OCI-LY7 (cell line): ENCODE data around the gene HLF. TPM values are rescaled to one million over a fixed set of nuclear protein-coding genes. Genes with fewer than 3 reads are reported as not detected.

ENCODE experiments used
- BruUV-seq: library from RNA; stranded (reverse); fragments of 400-500 nt; replicated peaks from 2 replicates; lab custom pipeline; 2021; lab: Mats Ljungman, UMichigan
- CTCF ChIA-PET: fragments of 300-600 bp; sonication (Branson Sonifier 250); formaldehyde crosslinking; loops from one replicate; lab custom pipeline; 2022; ENCODE audit warnings: antibody characterized with exemption; ENCODE audit not compliant: unreplicated experiment; lab: Charles Lee
- POLR2A ChIA-PET: fragments of 300-600 bp; sonication (Branson Sonifier 250); formaldehyde crosslinking; loops from one replicate; lab custom pipeline; 2022; ENCODE audit warnings: antibody characterized with exemption; lab: Charles Lee
- DNase-seq: peaks from one replicate; pipeline ENCODE4 v3.0.0-alpha.2; 2015; ENCODE audit warnings: low spot score
- H2AFZ ChIP-seq: fragments of 200-600 bp; sonication (generic), shearing (Covaris generic); 2 replicates; pipeline ENCODE4 v1.6.1; 2014; ENCODE audit warnings: mild to moderate bottlenecking, antibody characterized with exemption, low read length, moderate library complexity
- H3K27ac ChIP-seq: fragments of 200-600 bp; sonication (generic); 2 replicates; pipeline ENCODE4 v1.5.1; 2014; ENCODE audit warnings: mixed run types, low read depth, mild to moderate bottlenecking, moderate library complexity, low read length, inconsistent platforms; ENCODE audit not compliant: poor library complexity, severe bottlenecking
- H3K36me3 ChIP-seq: fragments of 200-600 bp; sonication (generic); 2 replicates; pipeline ENCODE4 v1.6.1; 2014; ENCODE audit warnings: mild to moderate bottlenecking, antibody characterized with exemption, low read length, moderate library complexity, mixed read lengths; ENCODE audit not compliant: insufficient read depth
- H3K4me1 ChIP-seq: fragments of 200-600 bp; sonication (generic); 2 replicates; pipeline ENCODE4 v1.5.1; 2014; ENCODE audit warnings: mild to moderate bottlenecking, low read length; ENCODE audit not compliant: insufficient read depth, poor library complexity, severe bottlenecking
- H3K4me2 ChIP-seq: fragments of 200-600 bp; sonication (generic); 2 replicates; pipeline ENCODE4 v1.6.1; 2014; ENCODE audit warnings: mild to moderate bottlenecking, low read length
- H3K4me3 ChIP-seq: fragments of 200-600 bp; sonication (generic); 2 replicates; pipeline ENCODE4 v1.5.1; 2014; ENCODE audit warnings: mild to moderate bottlenecking, low read depth, low read length; ENCODE audit not compliant: poor library complexity, severe bottlenecking
- H3K79me2 ChIP-seq: fragments of 200-600 bp; sonication (generic); 2 replicates; pipeline ENCODE4 v1.6.1; 2016; ENCODE audit warnings: low read depth, mild to moderate bottlenecking, low read length, moderate library complexity, mixed read lengths; ENCODE audit not compliant: insufficient read depth
- H3K9me2 ChIP-seq: fragments of 200-600 bp; sonication (generic); 2 replicates; pipeline ENCODE4 v1.6.1; 2016; ENCODE audit warnings: mild to moderate bottlenecking, low read length, mixed read lengths; ENCODE audit not compliant: insufficient read depth
- H3K9me3 ChIP-seq: fragments of 200-600 bp; sonication (generic); 2 replicates; pipeline ENCODE4 v1.6.1; 2014; ENCODE audit warnings: mild to moderate bottlenecking, mixed run types, low read length, mixed read lengths
- H4K20me1 ChIP-seq: fragments of 200-600 bp; sonication (generic); 2 replicates; pipeline ENCODE4 v1.6.1; 2014; ENCODE audit warnings: mild to moderate bottlenecking, antibody characterized with exemption, low read length, moderate library complexity, mixed read lengths; ENCODE audit not compliant: insufficient read depth
- CTCF ChIP-seq: fragments of 200-600 bp; sonication (generic); conservative IDR thresholded peaks from 2 replicates; pipeline ENCODE4 v1.5.1; 2014; ENCODE audit warnings: mild to moderate bottlenecking, antibody characterized with exemption, low read length, moderate library complexity, mixed read lengths
- EZH2phosphoT487 ChIP-seq: fragments of 200-600 bp; sonication (generic); IDR thresholded peaks from 2 replicates; pipeline ENCODE4 v1.6.1; 2018; ENCODE audit warnings: low read depth, borderline replicate concordance, mild to moderate bottlenecking, mixed run types, antibody characterized with exemption, low read length, moderate library complexity, mixed read lengths
- intact Hi-C: fragments of 100-400 bp; cut with micrococcal nuclease; formaldehyde crosslinking; loops from one replicate; pipeline ENCODE4 v1.10.0; 2022; ENCODE audit not compliant: unreplicated experiment
- total RNA-seq, 2 experiments: library from RNA; depleted of rRNA in 1 of 2; stranded (reverse); fragments of >200 nt in 1 of 2; shearing (Covaris generic) in 1 of 2; gene quantifications; 2 replicates each; pipeline ENCODE4 v1.2.3, GENCODE V29; 2014 to 2022

The HLF gene
- total RNA-seq, 2 experiments from 2014 or later = 0.13 TPM; not detected in 1

DNA sequence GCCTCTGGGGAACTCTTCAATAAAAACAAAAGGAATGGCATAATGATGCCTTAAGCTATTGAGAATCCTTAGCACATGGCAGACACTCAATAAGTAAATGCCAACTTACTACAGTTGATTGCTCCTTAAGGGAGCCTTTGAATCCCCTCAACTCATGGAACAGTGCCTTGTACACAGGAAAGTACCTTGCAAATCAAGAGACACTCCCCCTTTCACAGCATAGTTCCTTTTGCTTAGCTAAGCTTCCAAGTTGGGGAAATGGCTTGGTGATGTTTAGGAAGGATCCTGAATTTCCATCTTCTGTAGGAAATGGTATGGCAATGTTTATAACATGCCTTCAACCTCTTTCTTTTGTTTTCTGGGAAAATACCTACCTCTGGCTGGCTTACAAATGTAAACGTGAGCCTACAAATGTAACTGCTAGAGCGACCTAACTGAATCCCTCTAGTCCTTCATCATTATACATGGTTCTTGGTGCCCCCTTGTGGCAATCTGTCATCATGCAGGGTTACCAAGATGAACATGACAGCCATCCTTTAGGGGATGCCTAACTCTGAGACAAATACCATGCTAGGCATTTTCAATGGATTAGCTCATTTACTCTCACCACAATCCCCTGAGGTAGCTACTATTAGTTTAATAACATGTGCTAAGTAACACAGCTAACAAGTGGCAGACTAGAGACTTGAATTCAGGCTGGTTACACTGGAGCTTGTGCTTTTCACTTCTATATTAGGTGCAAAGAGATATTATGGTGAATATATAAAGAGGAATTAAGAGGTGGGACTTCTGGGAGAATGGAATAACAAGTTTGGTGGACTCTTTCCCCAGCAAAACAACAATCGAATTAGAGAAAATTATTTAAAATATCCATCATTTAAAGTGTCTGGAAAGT lies 91.9 kb downstream of the HLF start:
- DNase-seq = peak; percentile 85
- no TSS peak for BruUV-seq
- peaks cover 13% of the 10 kb centered on the region; the same call in 1 of the 2 replicates for H3K9me3 ChIP-seq
- peak overlapping the region; percentile 70 for H2AFZ ChIP-seq
- no peaks in the 10 kb centered on the region for H4K20me1 ChIP-seq
- no peaks in the 10 kb centered on the region for H3K36me3 ChIP-seq
- H3K9me2 ChIP-seq = no peaks in the 10 kb centered on the region
- H3K27ac ChIP-seq = no peak overlapping the region
- CTCF ChIA-PET = interaction anchor here (0.6 to 1.1 kb wide), 3 partner anchors 27 to 158 kb away, joined by 3 read pairs; no protein-coding TSS in a partner anchor
- POLR2A ChIA-PET = interaction anchor here (0.6 to 1.4 kb wide), 3 partner anchors 10 to 156 kb away, joined by 3 to 4 read pairs (median 4); no protein-coding TSS in a partner anchor
- TF ChIP-seq EZH2phosphoT487 = no peak
- peak; percentile 95 for TF ChIP-seq CTCF
- H3K4me1 ChIP-seq = peaks cover 4% of the 10 kb centered on the region
- H3K4me3 ChIP-seq = no peak overlapping the region
- H3K79me2 ChIP-seq = no peaks in the 10 kb centered on the region
- H3K4me2 ChIP-seq = no peak overlapping the region; the same call in 1 of the 2 replicates
- intact Hi-C loops = loop anchor here (1.0 kb wide), 1 partner anchor 158 kb away; no protein-coding TSS in a partner anchor

GRCh38 chr17:55360971-55361370 lies 96.2 kb downstream of the HLF start:
- H3K9me3 ChIP-seq = peaks cover 16% of the 10 kb centered on the region; the same call in 1 of the 2 replicates
- no peaks in the 10 kb centered on the region for H3K36me3 ChIP-seq
- H3K79me2 ChIP-seq = no peaks in the 10 kb centered on the region
- H3K27ac ChIP-seq = no peak overlapping the region
- ChIA-PET CTCF (no interaction called here), POLR2A (interaction anchor here (0.7 to 1.5 kb wide), 3 partner anchors 9 to 47 kb away, joined by 3 read pairs; no protein-coding TSS in a partner anchor)
- peaks cover 4% of the 10 kb centered on the region for H3K4me1 ChIP-seq
- intact Hi-C loops = no loop called here
- H4K20me1 ChIP-seq = no peaks in the 10 kb centered on the region
- H3K4me2 ChIP-seq = no peak overlapping the region
- H3K9me2 ChIP-seq = no peaks in the 10 kb centered on the region
- BruUV-seq = no TSS peak
- DNase-seq = no peak
- TF ChIP-seq CTCF (no peak), EZH2phosphoT487 (no peak)
- no peak overlapping the region for H3K4me3 ChIP-seq
- H2AFZ ChIP-seq = no peak overlapping the region
